SU-DHL-6 (cell line): ENCODE data around the gene SIRT5.

Experiments
- H2AFZ ChIP-seq: fragments of 200-600 bp; sonication (generic); 2 replicates; pipeline ENCODE4 v1.6.1; 2014; ENCODE audit warnings: low read depth, mild to moderate bottlenecking, moderate library complexity, mixed read lengths, antibody characterized with exemption, low read length; ENCODE audit not compliant: severe bottlenecking
- H3F3A ChIP-seq: fragments of 200-600 bp; shearing (Covaris generic); 2 replicates; pipeline ENCODE4 v1.6.0; 2016; ENCODE audit warnings: antibody characterized with exemption, mild to moderate bottlenecking; ENCODE audit not compliant: insufficient read depth
- H3K27ac ChIP-seq: fragments of 200-600 bp; sonication (generic); 2 replicates; pipeline ENCODE4 v1.5.1; 2016; ENCODE audit warnings: low read depth, mild to moderate bottlenecking, low read length, moderate library complexity, mixed read lengths
- H3K27me3 ChIP-seq: fragments of 200-600 bp; sonication (generic), shearing (Covaris generic); 2 replicates; pipeline ENCODE4 v1.6.0; 2014; ENCODE audit warnings: mild to moderate bottlenecking, low read length
- H3K36me3 ChIP-seq: fragments of 200-600 bp; sonication (generic); 2 replicates; pipeline ENCODE4 v1.6.1; 2014; ENCODE audit warnings: mild to moderate bottlenecking, low read length, mixed read lengths
- H3K4me2 ChIP-seq: fragments of 300-600, 200-600 bp; shearing (Covaris generic), sonication (generic); 2 replicates; pipeline ENCODE4 v1.6.0; 2014; ENCODE audit warnings: low read length, low read depth, mild to moderate bottlenecking; ENCODE audit not compliant: poor library complexity, severe bottlenecking
- H3K4me3 ChIP-seq: fragments of 200-600 bp; sonication (generic); 2 replicates; pipeline ENCODE4 v1.5.1; 2014; ENCODE audit warnings: antibody characterized with exemption, low read length, mild to moderate bottlenecking, mixed read lengths; ENCODE audit not compliant: insufficient read depth, poor library complexity, severe bottlenecking
- H3K79me2 ChIP-seq: fragments of 200-600 bp; sonication (generic); 2 replicates; pipeline ENCODE4 v1.6.1; 2014; ENCODE audit warnings: mild to moderate bottlenecking, low read length, moderate library complexity; ENCODE audit not compliant: insufficient read depth
- H3K9ac ChIP-seq: fragments of 200-600 bp; sonication (generic); 2 replicates; pipeline ENCODE4 v1.7.0; 2014; ENCODE audit warnings: mild to moderate bottlenecking, low read length
- H3K9me2 ChIP-seq: fragments of 200-600 bp; sonication (generic); replicated peaks from 2 replicates; pipeline ENCODE4 v1.6.1; 2014; ENCODE audit warnings: low read length; ENCODE audit not compliant: insufficient read depth
- H3K9me3 ChIP-seq: fragments of 200-600 bp; sonication (generic); 2 replicates; pipeline ENCODE4 v1.6.1; 2014; ENCODE audit warnings: low read length, mixed read lengths; ENCODE audit not compliant: insufficient read depth
- H4K20me1 ChIP-seq: fragments of 200-600 bp; sonication (generic); 2 replicates; pipeline ENCODE4 v1.6.1; 2014; ENCODE audit warnings: low read depth, mild to moderate bottlenecking, antibody characterized with exemption, low read length, moderate library complexity, mixed read lengths
- CTCF ChIP-seq: fragments of 200-600 bp; sonication (generic); IDR thresholded peaks from one replicate; pipeline ENCODE4 v1.5.1; 2017; ENCODE audit warnings: antibody characterized with exemption, mild to moderate bottlenecking, low read length, moderate library complexity; ENCODE audit not compliant: insufficient read depth, poor library complexity, severe bottlenecking
- EZH2phosphoT487 ChIP-seq: fragments of 200-600 bp; sonication (generic), shearing (Covaris generic); conservative IDR thresholded peaks from 2 replicates; pipeline ENCODE4 v1.6.1; 2018; ENCODE audit warnings: mild to moderate bottlenecking, antibody characterized with exemption, low read length, moderate library complexity, mixed read lengths

The SIRT5 gene

DNA sequence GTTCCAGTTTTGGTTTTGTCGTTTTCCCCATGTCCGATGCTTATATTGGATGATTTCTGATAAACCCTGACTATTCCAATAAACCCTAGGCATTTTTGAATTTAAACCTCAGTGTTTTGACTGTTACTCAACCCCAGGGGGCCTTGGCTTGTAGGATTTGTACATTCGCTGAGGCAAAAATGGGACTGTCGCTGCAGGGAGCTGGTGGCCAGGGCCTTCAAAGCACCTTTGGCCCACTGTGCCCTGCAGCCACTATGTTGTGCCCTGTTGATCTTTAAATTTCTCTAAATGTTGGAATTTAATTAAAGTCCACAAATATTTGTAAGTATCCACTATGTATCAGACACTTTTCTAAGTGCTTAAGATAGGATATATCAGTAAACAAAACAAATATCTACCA, 31.2 kb downstream of the SIRT5 start:
- Histone ChIP-seq H4K20me1 (no peaks in the 10 kb centered on the region), H3K4me3 (no peak overlapping the region), H3K36me3 (peaks cover 3% of the 10 kb centered on the region; the same call in 1 of the 2 replicates), H3K27ac (no peak overlapping the region), H3K9me3 (no peaks in the 10 kb centered on the region), H3K9me2 (no peaks in the 10 kb centered on the region), H3F3A (0 out of 2 replicates have a peak, but pooled peaks cover 1% of the 10 kb centered on the region), H2AFZ (no peak overlapping the region), H3K9ac (no peak overlapping the region), H3K4me2 (no peak overlapping the region), H3K79me2 (no peaks in the 10 kb centered on the region), H3K27me3 (no peaks in the 10 kb centered on the region)
- TF ChIP-seq EZH2phosphoT487: no peak
- TF ChIP-seq CTCF: no peak

DNA sequence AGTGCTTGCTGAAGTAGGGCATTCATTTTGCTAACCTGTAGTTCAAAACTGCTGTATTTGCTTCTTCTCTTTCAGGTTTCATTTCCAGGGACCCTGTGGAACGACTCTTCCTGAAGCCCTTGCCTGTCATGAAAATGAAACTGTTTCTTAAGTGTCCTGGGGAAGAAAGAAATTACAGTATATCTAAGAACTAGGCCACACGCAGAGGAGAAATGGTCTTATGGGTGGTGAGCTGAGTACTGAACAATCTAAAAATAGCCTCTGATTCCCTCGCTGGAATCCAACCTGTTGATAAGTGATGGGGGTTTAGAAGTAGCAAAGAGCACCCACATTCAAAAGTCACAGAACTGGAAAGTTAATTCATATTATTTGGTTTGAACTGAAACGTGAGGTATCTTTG, 37.3 kb downstream of the SIRT5 start:
- no peaks in the 10 kb centered on the region for H3K27me3 ChIP-seq
- H3K9ac ChIP-seq: 0 out of 2 replicates have a peak overlapping the region, but pooled peaks have one; percentile 1
- peaks cover 5% of the 10 kb centered on the region; the same call in 1 of the 2 replicates for H3K36me3 ChIP-seq
- H2AFZ ChIP-seq: no peak overlapping the region
- H3K27ac ChIP-seq: no peak overlapping the region
- H3K79me2 ChIP-seq: peaks cover 25% of the 10 kb centered on the region
- H4K20me1 ChIP-seq: peaks cover 7% of the 10 kb centered on the region
- H3F3A ChIP-seq: peaks cover 26% of the 10 kb centered on the region
- H3K9me2 ChIP-seq: no peaks in the 10 kb centered on the region
- H3K4me3 ChIP-seq: no peak overlapping the region
- no peak for TF ChIP-seq CTCF
- TF ChIP-seq EZH2phosphoT487: no peak
- no peaks in the 10 kb centered on the region for H3K9me3 ChIP-seq
- H3K4me2 ChIP-seq: peak overlapping the region; percentile 1

GRCh38 chr6:13613029-13613594, 38.7 kb downstream of the SIRT5 start:
- Histone ChIP-seq H3K9me3 (no peaks in the 10 kb centered on the region), H3K9ac (peak overlapping the region; percentile 74), H3K4me2 (peak overlapping the region; percentile 67), H3K9me2 (no peaks in the 10 kb centered on the region), H3K27ac (no peak overlapping the region), H3K36me3 (peaks cover 17% of the 10 kb centered on the region; the same call in 1 of the 2 replicates), H3K27me3 (no peaks in the 10 kb centered on the region), H4K20me1 (peaks cover 12% of the 10 kb centered on the region), H2AFZ (no peak overlapping the region), H3K79me2 (peaks cover 37% of the 10 kb centered on the region), H3F3A (peaks cover 38% of the 10 kb centered on the region), H3K4me3 (no peak overlapping the region)
- TF ChIP-seq CTCF: no peak
- TF ChIP-seq EZH2phosphoT487: no peak
